Measurements from ENCODE around the gene SPOCK2.

GRCh38 chr10:72114706-72115450, 26.5 kb upstream of the SPOCK2 start:
- TF ChIP-seq POLR2A (IDR thresholded peaks at IDR 0.05), result no peak
- TF ChIP-seq POLR2AphosphoS5 (IDR thresholded peaks at IDR 0.05), result no peak

All from spleen (tissue), 3 donors.